ENCODE measurements around the gene PTPRD. TPM values are rescaled to one million over a fixed set of nuclear protein-coding genes. Genes with fewer than 3 reads are reported as not detected.

The PTPRD gene
- total RNA-seq, 2 experiments from 2014 or later: 0.03 TPM; not detected in 1

GRCh38 chr9:8673830-8674229 lies 1939.0 kb downstream of the PTPRD start:
- DNase-seq (ENCODE audit: low spot score): no peak
- H3K9me2 ChIP-seq (ENCODE audit: insufficient read depth, low read length): no peaks in the 10 kb centered on the region
- ChIA-PET POLR2A (interaction anchor here (0.5 to 1.1 kb wide), 2 partner anchors 9 to 13 kb away, joined by 3 to 4 read pairs; no protein-coding TSS in a partner anchor), CTCF (ENCODE audit: unreplicated experiment) (no interaction called here)
- no peaks in the 10 kb centered on the region for H3K4me1 ChIP-seq (ENCODE audit: insufficient read depth, low read length, poor library complexity, severe bottlenecking)
- no TSS peak for BruUV-seq (replicated peaks)
- no peaks in the 10 kb centered on the region for H3K36me3 ChIP-seq (ENCODE audit: insufficient read depth, low read length)
- intact Hi-C loops (cut with micrococcal nuclease; ENCODE audit: unreplicated experiment): no loop called here
- H4K20me1 ChIP-seq (ENCODE audit: insufficient read depth, low read length): no peaks in the 10 kb centered on the region
- no peak overlapping the region for H3K4me3 ChIP-seq (ENCODE audit: low read depth, low read length, poor library complexity, severe bottlenecking)
- H3K27ac ChIP-seq (ENCODE audit: low read depth, low read length, poor library complexity, severe bottlenecking): no peak overlapping the region
- no peaks in the 10 kb centered on the region for H3K79me2 ChIP-seq (ENCODE audit: insufficient read depth, low read depth, low read length)
- H2AFZ ChIP-seq (ENCODE audit: low read length): no peak overlapping the region
- H3K9me3 ChIP-seq (ENCODE audit: low read length): no peaks in the 10 kb centered on the region
- TF ChIP-seq CTCF (conservative IDR thresholded peaks at IDR 0.05; ENCODE audit: low read length) (no peak), EZH2phosphoT487 (IDR thresholded peaks at IDR 0.05; ENCODE audit: borderline replicate concordance, low read depth, low read length) (no peak)
- no peak overlapping the region for H3K4me2 ChIP-seq (ENCODE audit: low read length)

GRCh38 chr9:8670751-8671150 lies 1942.1 kb downstream of the PTPRD start:
- no peaks in the 10 kb centered on the region for H3K4me1 ChIP-seq (ENCODE audit: insufficient read depth, low read length, poor library complexity, severe bottlenecking)
- TF ChIP-seq CTCF (conservative IDR thresholded peaks at IDR 0.05; ENCODE audit: low read length) (no peak), EZH2phosphoT487 (IDR thresholded peaks at IDR 0.05; ENCODE audit: borderline replicate concordance, low read depth, low read length) (no peak)
- no TSS peak for BruUV-seq (replicated peaks)
- no peaks in the 10 kb centered on the region for H3K9me2 ChIP-seq (ENCODE audit: insufficient read depth, low read length)
- CTCF ChIA-PET (ENCODE audit: unreplicated experiment): no interaction called here
- no peak overlapping the region for H3K27ac ChIP-seq (ENCODE audit: low read depth, low read length, poor library complexity, severe bottlenecking)
- no peak overlapping the region for H2AFZ ChIP-seq (ENCODE audit: low read length)
- no peaks in the 10 kb centered on the region for H3K36me3 ChIP-seq (ENCODE audit: insufficient read depth, low read length)
- no peaks in the 10 kb centered on the region for H4K20me1 ChIP-seq (ENCODE audit: insufficient read depth, low read length)
- no peaks in the 10 kb centered on the region for H3K79me2 ChIP-seq (ENCODE audit: insufficient read depth, low read depth, low read length)
- no peak overlapping the region for H3K4me2 ChIP-seq (ENCODE audit: low read length)
- H3K9me3 ChIP-seq (ENCODE audit: low read length): no peaks in the 10 kb centered on the region
- H3K4me3 ChIP-seq (ENCODE audit: low read depth, low read length, poor library complexity, severe bottlenecking): no peak overlapping the region
- intact Hi-C loops (cut with micrococcal nuclease; ENCODE audit: unreplicated experiment): no loop called here
- POLR2A ChIA-PET: no interaction called here
- DNase-seq (ENCODE audit: low spot score): no peak

- Histone ChIP-seq H3K4me1 (ENCODE audit: insufficient read depth, low read length, poor library complexity, severe bottlenecking) (no peaks in the 10 kb centered on the region), H2AFZ (ENCODE audit: low read length) (no peak overlapping the region), H3K9me2 (ENCODE audit: insufficient read depth, low read length) (no peaks in the 10 kb centered on the region), H3K27ac (ENCODE audit: low read depth, low read length, poor library complexity, severe bottlenecking) (no peak overlapping the region), H3K9me3 (ENCODE audit: low read length) (no peaks in the 10 kb centered on the region), H3K4me2 (ENCODE audit: low read length) (no peak overlapping the region), H4K20me1 (ENCODE audit: insufficient read depth, low read length) (no peaks in the 10 kb centered on the region), H3K79me2 (ENCODE audit: insufficient read depth, low read depth, low read length) (no peaks in the 10 kb centered on the region), H3K4me3 (ENCODE audit: low read depth, low read length, poor library complexity, severe bottlenecking) (no peak overlapping the region), H3K36me3 (ENCODE audit: insufficient read depth, low read length) (no peaks in the 10 kb centered on the region)
- POLR2A ChIA-PET: no interaction called here
- intact Hi-C loops (cut with micrococcal nuclease; ENCODE audit: unreplicated experiment): no loop called here
- CTCF ChIA-PET (ENCODE audit: unreplicated experiment): no interaction called here
- DNase-seq (ENCODE audit: low spot score): no peak
- BruUV-seq (replicated peaks): no TSS peak
- no peak for TF ChIP-seq CTCF (conservative IDR thresholded peaks at IDR 0.05; ENCODE audit: low read length)
Measured at GRCh38 chr9:8668751-8669150, 1944.1 kb downstream of the PTPRD start.

Data from OCI-LY7 (cell line).